PC-9 (cell line): Measurements from ENCODE around the gene TGFBR3. TPM values are rescaled to one million over a fixed set of nuclear protein-coding genes. Genes with fewer than 3 reads are reported as not detected.

ENCODE experiments used
- BruUV-seq: library from RNA; stranded (reverse); fragments of 400-500 nt; replicated peaks from 2 replicates; lab custom pipeline; 2021; lab: Mats Ljungman, UMichigan
- CTCF ChIA-PET: fragments of 300-600 bp; sonication (Branson Sonifier 250); formaldehyde crosslinking; loops from one replicate; lab custom pipeline; 2022; ENCODE audit warnings: antibody characterized with exemption; lab: Charles Lee
- POLR2A ChIA-PET: fragments of 300-600 bp; sonication (Branson Sonifier 250); formaldehyde crosslinking; loops from one replicate; lab custom pipeline; 2022; ENCODE audit warnings: antibody characterized with exemption; ENCODE audit not compliant: unreplicated experiment; lab: Charles Lee
- DNase-seq, 2 experiments: peaks; one replicate each; pipeline versions ENCODE4 v3.0.0 to v3.0.0-alpha.2; 2015 to 2022; ENCODE audit warnings: mixed read lengths in 1 of 2
- H2AFZ ChIP-seq: fragments of 200-600 bp; sonication (generic); 2 replicates; pipeline ENCODE4 v1.8.1; 2017; ENCODE audit warnings: antibody characterized with exemption
- H3F3A ChIP-seq: fragments of 200-600 bp; sonication (generic); 2 replicates; pipeline ENCODE4 v1.8.1; 2017; ENCODE audit warnings: antibody characterized with exemption, mild to moderate bottlenecking, low read depth; ENCODE audit not compliant: insufficient read depth
- H3K27ac ChIP-seq: fragments of 200-600 bp; sonication (generic); 2 replicates; pipeline ENCODE4 v1.6.1; 2016; ENCODE audit warnings: mixed run types
- H3K27me3 ChIP-seq: fragments of 200-600 bp; sonication (generic); 2 replicates; pipeline ENCODE4 v1.6.1; 2016; ENCODE audit warnings: low read depth, mixed run types; ENCODE audit not compliant: insufficient read depth
- H3K36me3 ChIP-seq: fragments of 200-600 bp; sonication (generic); 2 replicates; pipeline ENCODE4 v1.6.1; 2016; ENCODE audit warnings: low read depth, mixed run types
- H3K4me1 ChIP-seq: fragments of 200-600 bp; sonication (generic); replicated peaks from 2 replicates; pipeline ENCODE4 v1.6.1; 2016; ENCODE audit warnings: mixed run types; ENCODE audit not compliant: insufficient read depth
- H3K4me2 ChIP-seq: fragments of 200-600 bp; sonication (generic); 2 replicates; pipeline ENCODE4 v1.6.1; 2017; ENCODE audit warnings: mixed run types
- H3K4me3 ChIP-seq: fragments of 200-600 bp; sonication (generic); 2 replicates; pipeline ENCODE4 v1.6.1; 2016; ENCODE audit warnings: mixed run types
- H3K79me2 ChIP-seq: fragments of 200-600 bp; sonication (generic); 2 replicates; pipeline ENCODE4 v1.6.1; 2017; ENCODE audit warnings: low read depth, mixed run types
- H3K9me2 ChIP-seq: fragments of 200-600 bp; sonication (generic); 2 replicates; pipeline ENCODE4 v1.8.1; 2017; ENCODE audit warnings: mild to moderate bottlenecking; ENCODE audit not compliant: insufficient read depth
- H3K9me3 ChIP-seq: fragments of 200-600 bp; sonication (generic); 2 replicates; pipeline ENCODE4 v1.8.1; 2016; ENCODE audit warnings: low read depth; ENCODE audit not compliant: insufficient read depth
- H4K20me1 ChIP-seq: fragments of 200-600 bp; sonication (generic); 2 replicates; pipeline ENCODE4 v1.8.1; 2017; ENCODE audit not compliant: insufficient read depth
- EZH2 ChIP-seq: fragments of 200-600 bp; sonication (generic); IDR thresholded peaks from 2 replicates; pipeline ENCODE4 v1.8.0; 2017; ENCODE audit warnings: antibody characterized with exemption, low read depth
- intact Hi-C: fragments of 100-400 bp; cut with micrococcal nuclease; formaldehyde crosslinking; loops from one replicate; pipeline ENCODE4 v1.10.0; 2022; ENCODE audit not compliant: unreplicated experiment
- total RNA-seq: library from RNA; stranded (reverse); gene quantifications from 2 replicates; pipeline ENCODE4 v1.2.3, GENCODE V29; 2021
- TF ChIP-seq, protein P1 (sequence below): fragments of 200-600 bp; sonication (generic); conservative IDR thresholded peaks from 2 replicates; pipeline ENCODE4 v1.6.1; 2017; ENCODE audit warnings: mixed run types, antibody characterized with exemption, mild to moderate bottlenecking, moderate library complexity

Gene TGFBR3
- total RNA-seq, 1 experiment from 2014 or later: 1.6 TPM

GRCh38 chr1:91831132-91831930, 54.6 kb downstream of the TGFBR3 start:
- H3K79me2 ChIP-seq: no peaks in the 10 kb centered on the region
- TF ChIP-seq EZH2: no peak
- TF ChIP-seq, protein P1, sequence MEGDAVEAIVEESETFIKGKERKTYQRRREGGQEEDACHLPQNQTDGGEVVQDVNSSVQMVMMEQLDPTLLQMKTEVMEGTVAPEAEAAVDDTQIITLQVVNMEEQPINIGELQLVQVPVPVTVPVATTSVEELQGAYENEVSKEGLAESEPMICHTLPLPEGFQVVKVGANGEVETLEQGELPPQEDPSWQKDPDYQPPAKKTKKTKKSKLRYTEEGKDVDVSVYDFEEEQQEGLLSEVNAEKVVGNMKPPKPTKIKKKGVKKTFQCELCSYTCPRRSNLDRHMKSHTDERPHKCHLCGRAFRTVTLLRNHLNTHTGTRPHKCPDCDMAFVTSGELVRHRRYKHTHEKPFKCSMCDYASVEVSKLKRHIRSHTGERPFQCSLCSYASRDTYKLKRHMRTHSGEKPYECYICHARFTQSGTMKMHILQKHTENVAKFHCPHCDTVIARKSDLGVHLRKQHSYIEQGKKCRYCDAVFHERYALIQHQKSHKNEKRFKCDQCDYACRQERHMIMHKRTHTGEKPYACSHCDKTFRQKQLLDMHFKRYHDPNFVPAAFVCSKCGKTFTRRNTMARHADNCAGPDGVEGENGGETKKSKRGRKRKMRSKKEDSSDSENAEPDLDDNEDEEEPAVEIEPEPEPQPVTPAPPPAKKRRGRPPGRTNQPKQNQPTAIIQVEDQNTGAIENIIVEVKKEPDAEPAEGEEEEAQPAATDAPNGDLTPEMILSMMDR: no peak
- no peaks in the 10 kb centered on the region for H3K9me3 ChIP-seq
- no peaks in the 10 kb centered on the region for H3K9me2 ChIP-seq
- intact Hi-C loops: no loop called here
- no peak for DNase-seq
- H3F3A ChIP-seq: no peaks in the 10 kb centered on the region; the same call in 1 of the 2 replicates
- POLR2A ChIA-PET: no interaction called here
- no peak overlapping the region for H3K27ac ChIP-seq
- H2AFZ ChIP-seq: no peak overlapping the region
- no peaks in the 10 kb centered on the region for H3K27me3 ChIP-seq
- BruUV-seq: no TSS peak
- H3K36me3 ChIP-seq: no peaks in the 10 kb centered on the region
- no peak overlapping the region for H3K4me3 ChIP-seq
- H3K4me1 ChIP-seq: peaks cover 21% of the 10 kb centered on the region
- peak overlapping the region; percentile 14; the same call in 1 of the 2 replicates for H3K4me2 ChIP-seq
- CTCF ChIA-PET: interaction anchor here (0.6 kb wide), 1 partner anchor 1804 kb away, joined by 3 read pairs; no protein-coding TSS in a partner anchor
- no peaks in the 10 kb centered on the region for H4K20me1 ChIP-seq

GRCh38 chr1:91830242-91831131, 55.5 kb downstream of the TGFBR3 start:
- intact Hi-C loops: no loop called here
- POLR2A ChIA-PET: interaction anchor here (0.6 to 0.7 kb wide), 2 partner anchors 102 to 220 kb away, joined by 4 to 5 read pairs; no protein-coding TSS in a partner anchor
- peaks cover 21% of the 10 kb centered on the region for H3K4me1 ChIP-seq
- no peak overlapping the region for H3K4me3 ChIP-seq
- no peaks in the 10 kb centered on the region; the same call in 1 of the 2 replicates for H3F3A ChIP-seq
- no peak overlapping the region for H2AFZ ChIP-seq
- no peaks in the 10 kb centered on the region for H3K36me3 ChIP-seq
- no peaks in the 10 kb centered on the region for H3K27me3 ChIP-seq
- H3K9me2 ChIP-seq: no peaks in the 10 kb centered on the region
- peak; percentile 69 to 91 for DNase-seq
- no peak overlapping the region for H3K27ac ChIP-seq
- TF ChIP-seq EZH2: no peak
- TF ChIP-seq, protein P1: no peak; the same call in 1 of the 2 replicates
- no peaks in the 10 kb centered on the region for H4K20me1 ChIP-seq
- H3K9me3 ChIP-seq: no peaks in the 10 kb centered on the region
- peak overlapping the region; percentile 14; the same call in 1 of the 2 replicates for H3K4me2 ChIP-seq
- CTCF ChIA-PET: interaction anchor here (0.6 to 0.7 kb wide), 2 partner anchors 289 to 1803 kb away, joined by 3 to 4 read pairs; no protein-coding TSS in a partner anchor
- no TSS peak for BruUV-seq
- H3K79me2 ChIP-seq: no peaks in the 10 kb centered on the region
